Measurements from ENCODE around the gene CACNA1B. TPM values are rescaled to one million over a fixed set of nuclear protein-coding genes. Genes with fewer than 3 reads are reported as not detected.
"Not testable (repeated sequence)": the region's sequence is repeated elsewhere in the genome, so short reads cannot be mapped to it uniquely, and the experiment has no call there.

CACNA1B gene
- total RNA-seq, 1 experiment from 2014 or later: 7.8 TPM

DNA sequence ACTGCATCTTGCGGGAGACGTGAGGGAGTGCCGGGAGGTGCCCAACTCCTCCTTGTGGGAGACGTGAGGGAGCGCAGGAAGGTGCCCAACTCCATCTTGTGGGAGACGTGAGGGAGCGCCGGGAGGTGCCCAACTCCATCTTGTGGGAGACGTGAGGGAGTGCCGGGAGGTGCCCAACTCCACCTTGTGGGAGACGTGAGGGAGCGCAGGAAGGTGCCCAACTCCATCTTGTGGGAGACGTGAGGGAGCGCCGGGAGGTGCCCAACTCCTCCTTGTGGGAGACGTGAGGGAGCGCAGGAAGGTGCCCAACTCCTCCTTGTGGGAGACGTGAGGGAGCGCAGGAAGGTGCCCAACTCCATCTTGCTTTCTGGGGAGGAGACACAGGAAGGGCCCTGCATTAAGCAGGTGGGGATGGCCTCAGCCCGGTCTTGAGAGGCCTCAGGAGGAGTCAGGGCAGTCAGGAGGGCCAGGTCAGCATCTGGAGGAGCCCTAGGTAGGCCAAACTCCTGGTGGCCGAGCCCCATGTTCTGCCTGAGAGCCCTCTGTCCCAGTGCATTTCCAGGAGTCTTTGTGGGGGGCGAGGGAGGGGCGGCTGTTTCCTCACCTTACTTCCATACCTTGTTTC lies 236.2 kb downstream of the CACNA1B start:
- H3K23ac ChIP-seq (ENCODE audit: insufficient read length, low read depth, low read length); H3K4me3 Mint-ChIP-seq; H4K20me1 ChIP-seq (ENCODE audit: control insufficient read depth, insufficient read depth, insufficient read length); H3K56ac ChIP-seq (ENCODE audit: insufficient read length, low read depth, low read length); H4K91ac ChIP-seq (ENCODE audit: insufficient read length, low read depth, low read length); H3K14ac ChIP-seq (ENCODE audit: insufficient read depth, low read length); H3K4me1 ChIP-seq (ENCODE audit: insufficient read depth, low read length); H4K8ac ChIP-seq (replicated peaks; ENCODE audit: insufficient read length, low read depth, low read length); H2BK5ac ChIP-seq (ENCODE audit: insufficient read length, low read length); H3K27ac ChIP-seq (ENCODE audit: insufficient read length, low read depth, low read length); H3K4me1 Mint-ChIP-seq; H3K79me1 ChIP-seq (ENCODE audit: insufficient read depth, low read depth, low read length, poor library complexity, severe bottlenecking); H2AK5ac ChIP-seq (ENCODE audit: insufficient read length, low read length); H2BK120ac ChIP-seq (ENCODE audit: low read depth, low read length, poor library complexity, severe bottlenecking); H2BK15ac ChIP-seq (ENCODE audit: low read depth, low read length); H3K9ac ChIP-seq (ENCODE audit: extremely low read depth, insufficient read length, low read length); H2AFZ ChIP-seq (ENCODE audit: low read length); H3T11ph ChIP-seq (ENCODE audit: low read length); H4K5ac ChIP-seq (ENCODE audit: insufficient read length, low read depth, low read length); H3K23me2 ChIP-seq (ENCODE audit: insufficient read length, low read depth, low read length, poor library complexity, severe bottlenecking); H3K79me2 ChIP-seq (ENCODE audit: insufficient read depth, low read length); H3K27me3 ChIP-seq (ENCODE audit: insufficient read depth, low read length); H3K9me3 ChIP-seq (ENCODE audit: control insufficient read depth, low read depth, low read length); H3K4me2 ChIP-seq (ENCODE audit: insufficient read depth, insufficient read length, low read length); H3K4ac ChIP-seq (ENCODE audit: low read depth, low read length); H2BK20ac ChIP-seq (ENCODE audit: low read depth, low read length, poor library complexity, severe bottlenecking); H3K27ac Mint-ChIP-seq; H2BK12ac ChIP-seq (ENCODE audit: insufficient read length, low read depth, low read length); H3K18ac ChIP-seq (ENCODE audit: insufficient read length, low read depth, low read length): not testable (repeated sequence)
- TF ChIP-seq CTCF (conservative IDR thresholded peaks at IDR 0.05): peak; percentile 27; the same call in 2 of the 3 replicates
- Mint-ChIP-seq H3K36me3 (ENCODE audit: insufficient read depth in 1 of 3, low read depth in 3 of 3) (peaks cover 15 to 50% (median 21%) of the 10 kb centered on the region in 3 experiments), H3K27me3 (ENCODE audit: low read depth) (peaks cover 13% of the 10 kb centered on the region), H3K9me3 (peaks cover 30 to 86% of the 10 kb centered on the region in 2 experiments)
- no CpG with 5 or more reads among the region's 23 CpGs for WGBS (ENCODE audit: extremely low coverage, insufficient read length, low lambda C conversion rate)
- DNase-seq: peak; percentile 26
